Superior temporal gyrus (tissue), 1 donor: ENCODE measurements around the gene EHMT1.
A peak's percentile ranks its signal among the peaks of the same experiment; 100 is the strongest.

Source experiments
- DNase-seq: peaks from one replicate; pipeline ENCODE4 v3.0.0-alpha.2; 2016; ENCODE audit errors: extremely low spot score

EHMT1 gene

DNA sequence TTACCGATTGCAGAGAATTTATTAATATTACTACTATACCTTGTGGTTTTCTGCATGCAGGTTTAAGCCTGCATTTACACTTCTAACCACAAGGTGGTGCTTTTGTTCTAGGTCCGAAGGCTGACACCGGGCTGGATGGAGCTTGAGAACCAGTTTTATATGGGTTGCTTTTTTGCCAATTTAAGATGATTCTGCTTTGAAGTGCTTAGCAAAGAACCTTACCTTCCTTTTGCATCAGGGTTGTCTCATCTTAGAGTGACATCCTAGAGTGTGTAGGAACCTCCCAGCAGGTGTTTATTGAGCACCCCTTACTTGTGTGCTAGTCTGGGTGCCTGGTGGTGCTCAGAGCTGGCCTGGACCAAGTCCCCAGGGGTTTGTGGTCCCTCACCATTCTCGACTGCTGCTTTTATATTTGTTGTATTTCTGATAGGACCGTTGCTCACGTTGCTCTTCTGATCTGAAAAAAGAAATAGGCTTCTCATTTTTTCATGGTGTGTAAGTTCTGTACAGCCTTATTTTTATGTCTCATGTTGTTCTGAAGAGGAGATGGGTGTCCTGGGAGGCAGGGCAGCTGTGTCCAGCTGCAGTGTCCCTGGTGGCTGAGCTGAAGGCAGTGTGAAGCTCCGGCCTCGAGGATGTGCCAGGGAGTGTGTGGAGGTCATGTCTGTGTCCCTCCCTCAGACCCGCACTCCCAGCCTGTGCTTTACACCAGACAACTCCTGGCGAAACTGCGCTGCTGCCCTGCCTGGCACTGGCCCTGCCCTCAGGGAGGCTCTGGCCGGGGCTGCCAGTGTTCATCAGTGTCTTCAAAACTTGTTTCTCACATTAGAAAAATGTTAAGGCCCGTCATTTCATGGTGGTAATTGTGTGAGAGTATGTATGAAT, 54.3 kb downstream of the EHMT1 start:
- DNase-seq, result peak; percentile 88

GRCh38 chr9:137673886-137674285, 55.1 kb downstream of the EHMT1 start:
- no peak for DNase-seq

DNA sequence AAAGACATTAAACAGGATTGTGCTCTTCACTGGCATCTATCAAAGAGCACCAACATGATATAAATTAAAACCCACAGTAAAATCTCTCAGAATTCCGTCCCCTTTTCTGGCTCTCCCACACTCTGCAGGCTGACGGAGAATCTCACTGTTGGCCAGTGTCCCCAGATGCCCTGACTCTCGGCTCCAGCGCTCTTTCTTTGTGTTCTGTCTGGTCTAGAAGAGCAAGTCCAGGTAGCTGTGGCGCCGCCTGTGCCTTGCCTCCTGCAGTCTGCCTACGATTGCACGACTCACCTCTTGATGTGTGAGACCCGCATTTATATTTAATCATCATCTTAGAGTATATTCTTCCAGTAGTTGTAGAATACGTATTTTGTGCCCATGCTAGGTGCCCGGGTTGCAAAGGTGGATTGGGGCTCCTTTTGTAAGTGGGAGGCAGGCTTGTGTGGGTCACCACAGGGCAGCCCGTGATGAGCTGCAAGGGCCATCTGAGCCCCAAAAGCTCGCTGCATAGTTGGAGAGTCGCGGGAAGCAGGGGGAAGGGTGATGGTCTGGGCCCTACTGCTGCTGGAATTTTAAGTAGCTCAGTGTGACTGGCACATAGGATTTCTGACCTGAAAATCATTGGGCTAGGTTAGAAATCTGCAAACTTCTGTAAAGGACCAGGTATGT, 55.6 kb downstream of the EHMT1 start:
- DNase-seq, result no peak

DNA sequence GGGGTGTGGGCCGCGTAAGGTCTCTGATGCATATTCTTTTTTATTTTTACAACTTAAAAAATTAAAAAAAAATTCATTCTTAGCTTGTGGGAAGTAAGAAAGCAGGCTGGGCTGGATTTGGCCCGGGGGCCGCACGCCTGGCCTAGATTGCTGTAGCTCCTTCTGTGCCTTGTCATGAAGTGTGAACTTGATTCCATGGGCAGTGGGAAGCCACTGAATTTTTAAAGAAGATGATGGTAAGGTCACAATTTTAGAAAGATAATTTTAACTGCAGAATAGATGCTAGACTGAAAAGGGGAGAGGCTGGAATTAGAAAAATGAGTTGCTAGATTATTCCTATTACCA, 56.1 kb downstream of the EHMT1 start:
- no peak for DNase-seq

- DNase-seq, result no peak
These were observed 58.2 kb downstream of the EHMT1 start for GRCh38 chr9:137676998-137677397.

- DNase-seq, result no peak
These were observed 59.4 kb downstream of the EHMT1 start for GRCh38 chr9:137678202-137678601.

- DNase-seq, result no peak
These were observed 60.4 kb downstream of the EHMT1 start for GRCh38 chr9:137679249-137679648.

DNA sequence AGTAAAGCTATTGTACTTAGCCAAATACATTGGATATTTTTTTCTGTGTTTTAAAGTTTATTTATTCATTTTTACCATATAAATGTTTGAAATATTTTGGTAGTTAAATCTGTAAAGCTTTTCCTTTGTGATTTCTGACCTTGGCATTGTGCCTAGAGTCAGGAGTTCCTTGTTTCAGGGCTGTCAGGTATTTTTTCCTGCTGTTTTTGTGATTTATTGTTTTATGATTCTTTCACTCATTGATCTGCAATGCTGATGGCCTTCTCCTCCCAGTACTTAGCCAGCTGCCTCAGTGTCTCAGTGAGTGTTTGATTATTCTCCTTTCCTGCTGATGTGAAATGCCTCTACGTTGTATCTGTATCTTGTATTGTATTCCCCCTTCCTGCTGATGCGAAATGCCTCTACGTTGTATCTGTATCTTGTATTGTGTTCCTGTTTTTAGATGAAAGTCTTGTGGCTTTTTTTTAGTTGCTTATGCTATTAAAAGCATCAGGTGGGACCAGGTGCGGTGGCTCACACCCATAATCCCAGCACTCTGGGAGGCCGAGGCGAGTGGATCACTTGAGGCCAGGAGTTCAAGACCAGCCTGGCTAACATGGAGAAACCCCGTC, 61.0 kb downstream of the EHMT1 start:
- no peak for DNase-seq

GRCh38 chr9:137680444-137681358, 61.9 kb downstream of the EHMT1 start:
- no peak for DNase-seq

GRCh38 chr9:137682428-137683105, 63.8 kb downstream of the EHMT1 start:
- no peak for DNase-seq

GRCh38 chr9:137683262-137683864, 64.6 kb downstream of the EHMT1 start:
- no peak for DNase-seq

DNA sequence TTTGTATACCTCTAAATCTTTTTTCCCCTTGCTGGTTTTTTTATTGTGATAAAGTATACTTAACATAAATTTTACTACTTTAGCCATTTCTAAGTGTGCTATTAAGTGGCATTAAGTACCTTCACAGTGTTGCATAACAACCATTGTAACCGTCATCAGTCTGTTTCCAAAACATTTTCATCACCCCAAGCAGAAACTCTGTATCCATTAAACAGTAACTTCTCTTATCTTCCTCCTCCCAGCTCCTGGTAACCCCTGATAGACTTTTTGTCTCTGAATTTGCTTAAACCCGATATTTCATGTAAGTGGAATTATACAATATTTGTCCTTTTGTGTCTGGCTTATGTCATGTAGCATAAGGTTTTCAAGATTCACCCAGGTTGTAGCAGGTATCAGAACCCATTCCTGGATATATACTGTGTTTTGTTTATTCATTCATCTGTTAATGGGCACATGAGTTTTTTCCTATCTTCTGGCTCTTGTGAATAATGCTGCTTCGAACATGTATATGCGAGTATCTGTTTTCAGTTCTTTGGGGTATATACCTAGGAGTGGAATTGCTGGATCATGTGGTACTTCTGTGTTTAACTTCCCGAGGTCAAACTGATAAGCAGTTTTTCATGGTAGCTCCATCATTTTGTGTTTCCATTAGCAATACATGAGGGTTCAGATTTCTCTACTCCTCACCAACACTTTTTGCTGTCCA, 66.4 kb downstream of the EHMT1 start:
- no peak for DNase-seq

GRCh38 chr9:137685741-137686420, 67.1 kb downstream of the EHMT1 start:
- no peak for DNase-seq

- DNase-seq, result no peak
These were observed 69.5 kb downstream of the EHMT1 start for GRCh38 chr9:137688261-137688660.

DNA sequence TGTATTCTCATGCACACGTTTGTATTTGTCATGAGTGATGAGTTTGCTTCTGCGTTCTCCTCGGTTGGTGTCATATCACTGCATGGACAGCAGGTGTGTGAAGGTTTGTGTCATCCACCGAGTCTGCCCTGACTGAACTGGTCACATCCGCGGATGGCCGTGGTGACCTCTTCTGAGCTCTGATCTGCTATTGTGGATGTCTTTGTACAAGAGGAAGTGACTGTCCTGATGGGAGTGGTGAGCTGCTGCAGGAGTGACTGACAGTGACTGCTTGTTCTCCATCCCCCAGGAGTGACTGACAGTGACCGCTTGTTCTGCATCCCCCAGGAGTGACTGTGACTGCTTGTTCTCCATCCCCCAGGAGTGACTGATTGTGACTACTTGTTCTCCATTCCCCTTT, 69.9 kb downstream of the EHMT1 start:
- DNase-seq, result no peak

- DNase-seq, result no peak
These were observed 71.1 kb downstream of the EHMT1 start for GRCh38 chr9:137689745-137690529.

- DNase-seq, result no peak
These were observed 72.3 kb downstream of the EHMT1 start for GRCh38 chr9:137690930-137691645.
